ENCODE data around the gene TTYH3. TPM values are rescaled to one million over a fixed set of nuclear protein-coding genes. Genes with fewer than 3 reads are reported as not detected.

The TTYH3 gene
- total and polyA plus RNA-seq, 2 of the 8 experiments (the other 6 are each of a cell fraction or from before 2014, with no cell fraction given): 66.2 to 169 TPM

DNA sequence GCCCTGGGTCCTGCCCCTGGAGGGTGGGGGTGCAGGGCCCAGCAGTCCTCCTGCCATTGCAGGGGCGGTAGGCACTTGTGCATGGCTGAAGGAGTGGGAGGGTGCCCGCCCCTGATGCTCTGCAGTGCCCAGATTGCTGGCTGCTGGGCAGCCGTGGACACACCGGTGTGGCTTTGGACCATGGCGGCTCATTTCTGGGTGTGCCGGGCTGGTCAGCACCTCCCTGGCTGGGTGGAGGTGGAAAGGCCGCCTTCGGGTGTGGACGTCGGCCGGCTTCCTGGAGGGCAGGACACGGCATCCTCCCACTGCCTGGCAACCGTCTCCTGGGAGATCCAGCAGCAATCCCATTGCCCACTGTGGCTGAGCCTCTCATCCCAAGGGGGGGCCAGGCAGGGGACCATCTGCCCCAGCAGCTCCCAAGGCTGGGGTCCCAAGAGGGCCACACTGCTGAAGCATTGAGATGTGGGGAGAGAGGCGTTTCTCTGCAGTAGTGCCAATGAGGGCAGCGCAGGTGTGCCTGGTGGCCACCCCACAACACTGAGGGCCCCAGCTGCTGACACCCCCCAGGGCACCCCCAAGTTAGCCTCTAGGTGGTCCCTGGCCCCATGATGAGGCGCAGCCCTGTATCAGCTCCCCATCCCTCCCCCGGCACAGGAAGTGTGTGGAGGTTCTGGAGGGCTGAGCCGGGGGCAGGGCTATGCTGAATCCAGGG is 12.9 kb downstream of the TTYH3 start:
- Histone ChIP-seq H2BK12ac (ENCODE audit: low read depth, low read length) (0 out of 2 replicates have a peak overlapping the region, but pooled peaks have one; percentile 39), H2BK15ac (ENCODE audit: low read length) (no peak overlapping the region), H4K91ac (replicated peaks; ENCODE audit: insufficient read length, low read length) (peak overlapping the region; percentile 51), H3K27ac (ENCODE audit: low read depth, low read length) (peak overlapping the region; percentile 54; the same call in 1 of the 2 replicates), H2BK20ac (ENCODE audit: low read length) (no peak overlapping the region), H2AFZ (ENCODE audit: low read length) (no peak overlapping the region), H3K9me3 (ENCODE audit: insufficient read depth in 2 of 2, low read depth in 1 of 2, low read length in 1 of 2) (no peaks in the 10 kb centered on the region), H2BK120ac (replicated peaks; ENCODE audit: low read depth, low read length) (no peak overlapping the region), H4K20me1 (replicated peaks in 1 of 2; ENCODE audit: control insufficient read depth in 1 of 2, insufficient read depth in 2 of 2, low read length in 2 of 2) (peaks cover 16 to 41% of the 10 kb centered on the region in 2 experiments), H3K4me3 (ENCODE audit: extremely low read depth in 1 of 4, insufficient read depth in 2 of 4, low read depth in 3 of 4, low read length in 4 of 4) (no peak overlapping the region), H3K14ac (ENCODE audit: insufficient read length) (no peak overlapping the region), H3K79me1 (ENCODE audit: low read depth, low read length) (peaks cover 23% of the 10 kb centered on the region), H3K9ac (replicated peaks in 1 of 4; ENCODE audit: extremely low read depth in 1 of 4, low read depth in 3 of 4, low read length in 3 of 4) (no peak overlapping the region), H3K79me2 (ENCODE audit: control insufficient read depth in 1 of 2, insufficient read depth in 2 of 2, low read length in 2 of 2) (peaks cover 0 to 36% of the 10 kb centered on the region in 2 experiments; a peak in 2 of 4 replicates), H3K23me2 (ENCODE audit: low read depth, low read length) (no peaks in the 10 kb centered on the region; the same call in 1 of the 2 replicates), H3K56ac (replicated peaks; ENCODE audit: insufficient read length, low read depth, low read length) (no peak overlapping the region), H2BK5ac (ENCODE audit: low read depth, low read length) (peak overlapping the region; percentile 90), H4K8ac (ENCODE audit: extremely low read depth, insufficient read depth, low read length) (no peak overlapping the region), H3K4ac (replicated peaks; ENCODE audit: insufficient read length, low read depth, low read length) (peak overlapping the region; percentile 46), H4K5ac (ENCODE audit: insufficient read length, low read depth, low read length) (no peak overlapping the region), H3K4me2 (ENCODE audit: insufficient read depth in 1 of 2, low read depth in 2 of 2, low read length in 2 of 2) (0 out of 4 replicates have a peak overlapping the region, but pooled peaks of 1 of the 2 experiments have one; percentile 8), H3K18ac (ENCODE audit: extremely low read depth, low read length) (peak overlapping the region; percentile 71; the same call in 1 of the 2 replicates), H3K27me3 (replicated peaks in 1 of 4; ENCODE audit: control insufficient read depth in 3 of 4, extremely low read depth in 1 of 4, insufficient read depth in 3 of 4, low read length in 3 of 4) (no peaks in the 10 kb centered on the region), H3K4me1 (replicated peaks in 1 of 4; ENCODE audit: control insufficient read depth in 3 of 4, insufficient read depth in 4 of 4, low read length in 3 of 4) (peaks cover 3 to 46% (median 39%) of the 10 kb centered on the region in 4 experiments), H2AK5ac (ENCODE audit: low read depth, low read length) (peak overlapping the region; percentile 82; the same call in 1 of the 2 replicates), H3K36me3 (ENCODE audit: control insufficient read depth in 2 of 4, insufficient read depth in 4 of 4, low read length in 3 of 4) (peaks cover 0 to 25% (median 9%) of the 10 kb centered on the region in 4 experiments; a peak in 5 of 8 replicates), H3K23ac (ENCODE audit: insufficient read length) (no peak overlapping the region)
- 87% methylated on average over 17 of the region's 18 CpGs; no CpG with 5 or more reads in 1 of the 2 experiments for WGBS, 2 experiments (ENCODE audit: extremely low coverage in 1 of 2, insufficient coverage in 1 of 2, insufficient read length in 1 of 2, insufficient replicate concordance in 2 of 2, low coverage in 1 of 2, low lambda C conversion rate in 2 of 2, missing lambda C conversion rate in 1 of 2)
- POLR2A ChIA-PET (ENCODE audit: partially characterized antibody): interaction anchor here (1.0 to 6.8 kb wide), 11 partner anchors 10 to 120 kb away, joined by 3 to 52 read pairs (median 5); partner anchors contain the start of genes IQCE and TTYH3
- DNase-seq (ENCODE audit: low read depth in 1 of 2, low spot score in 2 of 2): no peak
- CTCF ChIA-PET (ENCODE audit: partially characterized antibody): interaction anchor here (0.6 to 4.6 kb wide), 20 partner anchors 10 to 193 kb away, joined by 3 to 29 read pairs (median 6); no protein-coding TSS in a partner anchor
- no peak for FAIRE-seq
- TF ChIP-seq TAF7 (optimal IDR thresholded peaks at IDR 0.05; ENCODE audit: borderline replicate concordance, low read depth, low read length) (no peak), CTCF (IDR thresholded peaks at IDR 0.05; ENCODE audit: control extremely low read depth in 1 of 3, insufficient read depth in 1 of 3, low read depth in 1 of 3, low read length in 3 of 3) (no peak), BRCA1 (IDR thresholded peaks at IDR 0.05; ENCODE audit: low read depth, low read length) (no peak), SP1 (IDR thresholded peaks at IDR 0.05; ENCODE audit: low read depth, low read length) (no peak), SIRT6 (IDR thresholded peaks at IDR 0.05; ENCODE audit: low read length) (no peak), HDAC6 (IDR thresholded peaks at IDR 0.05; ENCODE audit: low read depth, low read length) (no peak), ATF2 (IDR thresholded peaks at IDR 0.05; ENCODE audit: low read length) (no peak)

All from H1 (cell line).